Fibroblast of skin of right biceps (primary cell): ENCODE data around the gene MAN2A2.
A peak's percentile ranks its signal among the peaks of the same experiment; 100 is the strongest.

Source experiments
- DNase-seq: peaks from one replicate; pipeline ENCODE4 v3.0.0-alpha.2; 2013

MAN2A2 gene

GRCh38 chr15:90947577-90948357 is 44.7 kb downstream of the MAN2A2 start:
- no peak for DNase-seq

DNA sequence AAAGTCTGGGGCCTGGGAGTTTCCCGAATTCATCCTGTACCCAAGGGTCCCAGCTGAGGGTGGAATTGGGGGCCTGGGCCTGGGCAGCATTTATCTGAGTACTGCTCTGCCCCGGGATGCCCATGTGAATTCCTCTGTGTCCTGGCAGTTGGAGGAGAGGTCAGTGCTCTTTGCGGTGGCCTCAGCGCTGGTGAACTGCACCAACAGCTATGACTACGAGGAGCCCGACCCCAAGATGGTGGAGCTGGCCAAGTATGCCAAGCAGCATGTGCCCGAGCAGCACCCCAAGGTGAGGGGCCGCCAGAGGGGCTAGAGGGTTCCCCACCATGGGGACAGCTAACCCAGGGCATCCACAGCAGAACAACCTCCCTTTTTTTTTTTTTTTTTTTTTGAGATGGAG is 45.4 kb downstream of the MAN2A2 start:
- no peak for DNase-seq

- DNase-seq: no peak
Observed at GRCh38 chr15:90949979-90950675, 47.0 kb downstream of the MAN2A2 start.

DNA sequence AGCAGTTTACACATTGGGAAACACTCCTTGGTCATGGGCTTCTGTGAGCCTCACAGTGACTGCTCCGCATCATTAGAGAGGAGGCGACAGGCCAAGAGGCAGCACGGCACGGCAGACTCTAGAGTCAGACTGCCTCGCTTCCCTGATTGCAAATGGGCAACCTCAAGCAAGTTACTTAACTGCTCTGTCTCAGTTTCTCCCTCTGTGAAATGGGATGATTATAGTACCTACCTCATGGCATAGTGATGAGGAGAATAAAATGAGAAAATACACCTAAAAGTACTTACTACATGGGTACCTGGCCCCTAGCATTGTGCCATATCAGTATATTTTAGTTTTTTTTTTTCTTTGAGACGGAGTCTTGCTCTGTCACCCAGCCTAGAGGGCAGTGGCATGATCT is 47.6 kb downstream of the MAN2A2 start:
- DNase-seq: no peak

DNA sequence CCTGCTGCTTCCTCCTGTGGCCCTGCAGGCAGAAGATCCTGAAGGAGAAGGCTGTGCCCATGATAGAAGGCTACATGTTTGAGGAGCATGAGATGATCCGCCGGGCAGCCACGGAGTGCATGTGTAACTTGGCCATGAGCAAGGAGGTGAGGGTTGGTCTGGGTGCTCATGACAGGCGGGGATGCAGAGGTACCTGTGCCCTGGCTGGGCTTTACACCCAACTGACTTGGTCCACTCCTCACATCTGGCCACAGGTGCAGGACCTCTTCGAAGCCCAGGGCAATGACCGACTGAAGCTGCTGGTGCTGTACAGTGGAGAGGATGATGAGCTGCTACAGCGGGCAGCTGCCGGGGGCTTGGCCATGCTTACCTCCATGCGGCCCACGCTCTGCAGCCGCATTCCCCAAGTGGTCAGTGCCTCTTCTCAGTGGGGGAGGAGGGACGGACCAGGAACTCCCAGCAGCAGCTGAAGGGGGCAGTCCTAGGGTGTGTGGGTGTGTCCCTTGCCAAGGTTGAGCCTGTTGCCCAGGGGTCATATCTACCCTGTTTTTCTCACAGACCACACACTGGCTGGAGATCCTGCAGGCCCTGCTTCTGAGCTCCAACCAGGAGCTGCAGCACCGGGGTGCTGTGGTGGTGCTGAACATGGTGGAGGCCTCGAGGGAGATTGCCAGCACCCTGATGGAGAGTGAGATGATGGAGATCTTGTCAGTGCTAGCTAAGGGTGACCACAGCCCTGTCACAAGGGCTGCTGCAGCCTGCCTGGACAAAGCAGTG is 50.0 kb downstream of the MAN2A2 start:
- DNase-seq: no peak

DNA sequence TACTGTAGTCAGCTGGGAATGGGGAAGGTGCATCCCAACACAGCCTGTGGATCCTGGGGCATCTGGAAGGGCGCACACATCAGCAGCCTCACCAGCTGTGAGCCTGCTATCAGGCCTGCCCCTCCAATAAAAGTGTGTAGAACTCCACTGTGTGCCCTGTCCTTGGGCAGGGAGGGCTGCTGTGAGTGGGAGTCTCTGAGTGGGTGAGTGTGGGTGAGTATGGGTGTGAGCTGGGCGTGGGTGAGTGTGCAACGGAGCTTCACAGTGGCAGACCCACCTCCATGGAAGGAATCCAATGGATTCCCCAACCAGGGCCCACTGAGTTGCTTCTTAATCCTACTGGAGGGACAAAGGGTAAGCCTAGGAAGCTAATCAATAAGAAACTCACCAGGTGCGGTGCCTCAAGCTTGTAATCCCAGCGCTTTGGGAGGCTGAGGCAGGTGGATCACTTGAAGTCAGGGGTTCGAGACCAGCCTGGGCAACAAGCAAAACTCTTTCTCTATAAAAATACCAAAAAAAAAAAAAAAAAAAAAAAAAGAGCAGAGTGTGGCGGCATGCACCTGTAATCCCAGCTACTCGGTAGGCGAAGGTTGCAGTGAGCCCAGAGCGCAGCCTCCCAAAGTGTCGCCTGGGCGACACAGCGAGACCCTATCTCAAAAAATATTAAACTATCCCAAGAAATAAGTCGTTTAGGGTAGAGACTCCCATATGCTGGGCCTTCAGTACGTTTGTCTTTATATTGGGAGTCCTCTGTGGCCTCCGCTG is 51.0 kb downstream of the MAN2A2 start:
- no peak for DNase-seq

GRCh38 chr15:90954712-90955623 is 51.9 kb downstream of the MAN2A2 start, which contains the start of gene RCCD1:
TSS of gene RCCD1 (plus strand) at chr15:90954884. CDS start at chr15:90956735, 1,851 bp downstream.
- peak; percentile 96 for DNase-seq

DNA sequence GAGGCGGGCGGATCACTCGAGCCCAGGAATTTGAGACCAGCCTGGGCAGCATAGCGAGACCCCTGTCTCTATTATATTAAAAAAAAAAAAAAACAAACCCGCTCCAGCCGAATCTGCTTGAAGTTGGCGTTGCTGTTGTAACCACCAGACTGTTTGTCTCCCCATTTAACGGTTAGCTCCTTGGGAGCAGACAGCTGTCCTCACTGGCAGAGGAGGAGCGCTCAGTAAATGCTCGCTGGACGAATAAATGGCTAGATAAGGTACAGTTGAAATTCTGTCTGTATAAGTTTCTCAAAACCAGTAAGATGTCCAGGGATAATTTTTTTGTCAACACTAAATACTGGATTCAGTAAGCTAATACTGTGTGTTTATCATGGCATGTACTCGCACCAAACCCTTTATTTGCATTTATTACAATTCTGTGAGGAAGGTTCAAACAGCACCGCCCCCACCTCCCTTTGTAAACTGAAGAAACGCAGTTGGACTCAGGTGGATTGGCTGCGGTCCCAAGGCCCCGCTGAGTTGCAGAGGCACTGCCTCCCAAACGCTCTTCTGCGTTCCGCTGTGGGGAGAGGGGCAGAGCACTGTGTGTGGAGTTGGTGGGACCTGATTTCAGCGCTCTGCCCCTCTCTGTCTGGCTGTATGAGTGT is 52.6 kb downstream of the MAN2A2 start:
- no peak for DNase-seq

GRCh38 chr15:90956274-90957030 is 53.4 kb downstream of the MAN2A2 start:
- DNase-seq: peak; percentile 72

DNA sequence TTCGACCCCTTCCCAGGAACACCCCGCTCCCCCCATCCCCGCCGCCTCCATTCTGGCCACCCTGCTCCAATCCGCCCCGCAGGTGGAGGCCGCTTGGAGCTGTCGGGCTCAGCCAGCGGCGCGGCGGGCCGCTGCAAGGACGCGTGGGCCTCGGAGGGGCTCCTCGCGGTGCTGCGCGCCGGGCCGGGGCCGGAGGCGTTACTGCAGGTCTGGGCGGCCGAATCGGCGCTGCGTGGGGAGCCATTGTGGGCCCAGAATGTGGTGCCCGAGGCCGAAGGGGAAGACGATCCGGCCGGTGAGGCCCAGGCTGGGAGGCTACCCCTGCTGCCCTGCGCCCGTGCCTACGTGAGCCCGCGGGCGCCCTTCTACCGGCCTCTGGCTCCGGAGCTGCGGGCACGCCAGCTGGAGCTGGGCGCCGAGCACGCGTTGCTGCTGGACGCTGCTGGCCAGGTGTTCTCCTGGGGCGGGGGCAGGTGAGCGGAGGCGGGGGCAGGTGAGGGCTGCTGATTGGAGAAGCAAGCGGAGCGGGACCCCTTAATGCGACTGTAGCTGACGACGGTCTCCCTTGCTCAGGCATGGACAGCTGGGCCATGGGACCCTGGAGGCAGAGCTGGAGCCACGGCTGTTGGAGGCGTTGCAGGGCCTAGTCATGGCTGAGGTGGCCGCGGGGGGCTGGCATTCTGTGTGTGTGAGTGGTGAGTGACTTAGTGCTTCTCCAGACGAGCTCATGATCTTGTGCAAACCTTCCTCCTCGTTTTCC is 54.1 kb downstream of the MAN2A2 start:
- peak; percentile 53 for DNase-seq

DNA sequence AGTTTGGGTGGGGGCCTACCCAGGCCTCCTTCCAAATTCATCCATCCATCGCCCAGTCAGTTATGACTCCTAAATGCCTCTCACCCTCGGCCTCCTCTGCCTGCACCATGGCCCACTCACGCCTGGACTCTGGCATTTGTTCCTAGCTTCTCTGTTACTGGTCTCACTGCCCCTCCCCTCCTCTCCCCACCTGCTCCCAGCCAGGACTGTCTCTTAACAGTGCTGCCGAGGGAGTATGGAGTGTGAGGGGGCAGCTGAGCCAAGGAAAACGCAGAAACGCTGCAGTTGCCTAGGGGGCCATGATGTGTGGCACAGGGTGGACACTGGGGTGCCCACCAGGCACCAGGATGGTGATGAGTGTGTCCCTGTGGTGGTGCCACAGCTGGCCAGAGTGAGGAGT is 54.7 kb downstream of the MAN2A2 start:
- DNase-seq: no peak

- no peak for DNase-seq
Observed at GRCh38 chr15:90959028-90959595, 56.0 kb downstream of the MAN2A2 start.

- peak; percentile 35 for DNase-seq
Observed at GRCh38 chr15:90959894-90960293, 56.8 kb downstream of the MAN2A2 start.

- DNase-seq: no peak
Observed at GRCh38 chr15:90960298-90961091, 57.4 kb downstream of the MAN2A2 start.

DNA sequence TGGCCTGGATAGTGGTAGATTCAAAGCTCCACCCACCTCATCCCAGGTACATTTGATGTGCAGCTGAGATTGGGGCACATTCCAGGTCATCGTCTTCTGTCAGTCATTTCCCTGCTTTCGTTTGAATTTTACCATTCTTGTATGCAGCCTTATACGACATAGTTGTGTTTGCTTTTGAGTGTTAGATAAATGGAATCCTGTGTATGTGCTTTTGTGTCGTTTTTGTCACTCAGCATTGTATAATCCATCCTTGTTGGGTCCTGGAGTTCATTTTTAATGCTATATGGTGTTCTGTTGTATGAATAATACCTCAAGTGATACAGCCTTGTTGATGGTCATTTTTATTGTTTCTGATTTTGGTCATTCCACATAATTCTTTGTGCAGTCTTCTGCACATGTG is 58.9 kb downstream of the MAN2A2 start:
- no peak for DNase-seq

DNA sequence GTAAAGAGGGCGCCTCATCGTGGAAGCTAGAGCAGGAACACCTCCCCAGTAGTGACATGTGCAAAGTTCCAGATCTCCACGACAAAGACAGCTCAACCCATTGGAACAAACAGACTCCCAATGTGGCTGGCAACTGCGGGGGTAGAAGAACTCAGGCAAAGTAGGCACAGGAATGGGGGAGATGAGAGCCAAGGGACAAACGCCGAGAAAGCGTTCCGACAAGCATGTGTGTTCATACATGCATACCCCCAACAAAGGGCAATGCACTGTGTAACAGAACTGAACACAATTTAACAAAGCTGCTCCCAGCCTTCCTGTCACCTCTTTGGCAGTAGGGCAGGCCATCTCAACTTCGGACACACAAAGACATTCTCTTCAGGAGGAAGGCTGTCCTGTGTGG is 63.2 kb downstream of the MAN2A2 start:
- DNase-seq: no peak

GRCh38 chr15:90967206-90967605 is 64.1 kb downstream of the MAN2A2 start:
- no peak for DNase-seq

DNA sequence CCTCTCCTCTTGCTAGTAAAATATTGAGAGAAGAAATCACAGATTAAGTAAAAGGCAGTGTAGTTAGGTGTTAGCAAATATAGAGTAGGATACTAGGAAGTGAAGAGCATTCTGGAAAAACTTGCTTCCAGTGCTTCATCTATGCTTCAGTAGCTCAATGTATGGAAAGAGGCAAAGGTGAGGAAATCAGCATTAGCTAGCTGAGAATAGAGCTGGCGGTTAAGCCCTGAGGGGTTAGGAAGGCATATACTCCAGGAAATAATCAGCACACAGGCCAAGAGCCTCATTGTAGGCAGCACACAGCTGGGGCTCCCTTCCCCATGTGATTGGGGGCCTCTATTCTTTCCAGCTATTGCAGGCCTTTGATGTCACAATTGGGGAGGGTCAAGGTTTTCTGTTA is 65.3 kb downstream of the MAN2A2 start:
- DNase-seq: no peak
